GM15510 (cell line): Measurements from ENCODE around the gene AKR1B1.
A peak's percentile ranks its signal among the peaks of the same experiment; 100 is the strongest.

Experiments used
- POLR2A ChIP-seq: IDR thresholded peaks from 3 replicates; pipeline ENCODE4 v1.6.1; 2011; ENCODE audit warnings: borderline replicate concordance; ENCODE audit not compliant: insufficient read length; ENCODE audit errors: extremely low read depth

The AKR1B1 gene

DNA sequence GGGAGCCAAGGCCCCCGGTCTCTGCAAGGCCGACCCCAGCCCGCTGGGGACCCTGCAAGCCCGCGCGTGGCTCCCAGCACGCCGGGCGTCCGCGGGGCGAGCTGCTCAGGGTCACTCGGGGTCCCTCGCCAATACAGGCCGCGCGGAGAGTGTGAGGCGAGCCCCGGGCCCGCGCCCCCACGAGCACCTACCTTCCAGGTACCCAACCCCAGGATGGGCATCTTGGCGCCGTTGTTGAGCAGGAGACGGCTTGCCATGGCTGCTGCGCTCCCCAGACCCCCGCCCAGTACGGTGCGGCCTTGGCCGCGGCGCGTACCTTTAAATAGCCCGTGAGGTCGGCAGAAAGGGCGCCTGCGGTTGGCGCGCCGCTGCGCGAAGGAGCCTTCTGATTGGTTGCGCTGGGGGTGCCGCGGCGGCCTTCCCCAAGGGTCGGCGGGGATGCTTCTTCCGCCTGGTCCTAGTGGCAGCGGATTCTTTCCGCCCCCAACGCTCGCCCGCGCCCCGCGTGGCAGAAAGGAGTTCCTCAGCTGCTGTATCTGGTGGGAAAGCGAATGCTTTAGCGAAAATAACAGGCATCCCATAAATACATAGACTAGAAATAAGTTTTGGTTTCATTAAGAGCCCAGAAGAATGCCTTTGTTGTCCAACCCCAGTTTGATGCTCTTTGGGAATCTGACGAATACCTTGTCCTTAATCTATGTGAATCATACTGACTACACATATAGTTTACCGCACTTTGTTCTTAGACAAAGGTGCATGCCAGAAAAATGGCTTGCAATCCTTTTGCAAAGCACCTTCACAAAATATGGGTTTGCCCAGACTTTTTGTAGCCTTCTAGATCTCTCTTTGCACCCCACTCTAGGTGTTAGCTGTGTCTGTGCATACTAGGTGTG is at the start of gene AKR1B1:
TSS of gene AKR1B1 (minus strand) at position 295 of the 893 bp plus-strand sequence. CDS start at position 257, 38 bp downstream.
- peak; percentile 62 for TF ChIP-seq POLR2A

- no peak for TF ChIP-seq POLR2A
These were observed 47.0 kb upstream of the AKR1B1 start for GRCh38 chr7:134505856-134506255.

DNA sequence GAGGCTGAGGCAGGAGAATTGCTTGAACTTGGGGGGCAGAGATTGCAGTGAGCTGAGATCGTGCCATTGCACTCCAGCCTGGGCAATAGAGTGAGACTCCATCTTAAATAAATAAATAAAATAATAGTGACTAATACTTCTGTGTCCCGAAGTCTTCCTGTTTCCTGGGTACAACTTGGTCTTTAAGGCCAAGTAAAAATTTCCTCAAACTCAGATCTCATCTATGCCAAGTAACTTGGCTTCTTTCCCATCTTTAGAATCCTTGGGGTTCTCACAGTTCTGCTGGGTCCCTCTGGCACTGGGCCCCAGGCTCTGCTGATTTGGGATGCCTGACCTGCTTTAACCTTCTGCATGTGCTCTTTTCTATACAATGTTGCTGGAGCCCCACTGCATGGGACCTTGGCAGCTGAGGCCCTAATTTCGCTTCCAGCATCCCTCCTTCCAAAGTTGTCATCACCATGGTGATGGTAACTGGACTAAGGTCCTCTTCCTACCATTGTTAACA is 45.8 kb upstream of the AKR1B1 start:
- TF ChIP-seq POLR2A: no peak

DNA sequence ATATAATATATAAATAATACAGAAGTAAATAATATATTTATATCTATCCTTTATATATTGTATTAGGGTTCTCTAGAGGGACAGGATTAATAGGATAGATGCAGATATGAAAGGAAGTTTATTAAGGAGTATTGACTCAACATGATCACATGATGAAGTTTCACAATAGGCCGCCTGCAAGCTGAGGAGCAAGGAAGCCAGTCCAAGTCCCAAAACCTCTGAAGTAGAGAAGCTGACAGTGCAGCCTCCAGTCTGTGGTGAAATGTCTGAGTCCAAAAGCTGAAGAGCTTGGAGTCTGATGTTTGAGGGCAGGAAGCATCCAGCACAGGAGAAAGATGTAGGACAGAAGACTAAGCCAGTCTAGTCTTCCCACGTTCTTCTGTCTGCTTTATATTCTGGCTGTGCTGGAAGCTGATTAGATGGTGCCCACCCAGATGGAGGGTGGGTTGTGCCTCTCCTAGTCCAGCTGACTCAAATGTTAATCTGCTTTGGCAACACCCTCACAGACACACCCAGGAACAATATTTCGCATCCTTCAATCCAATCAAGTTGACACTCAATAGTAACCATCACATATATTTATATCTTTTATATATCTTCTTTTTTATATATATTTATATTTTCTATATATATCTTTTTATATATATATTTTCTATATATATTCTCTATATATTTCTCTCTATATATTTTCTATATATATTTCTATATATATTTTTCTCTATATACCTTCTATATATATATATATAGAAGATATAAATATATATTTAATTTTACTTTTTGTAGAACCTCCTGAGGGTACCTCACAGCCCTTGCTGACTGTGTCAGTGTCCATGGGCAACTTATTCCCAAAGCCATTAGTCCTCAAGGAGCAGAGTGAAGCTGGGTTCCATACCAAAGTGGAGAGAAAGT is 43.8 kb upstream of the AKR1B1 start:
- TF ChIP-seq POLR2A: no peak

- TF ChIP-seq POLR2A: no peak
These were observed 42.1 kb upstream of the AKR1B1 start for GRCh38 chr7:134500982-134501381.

DNA sequence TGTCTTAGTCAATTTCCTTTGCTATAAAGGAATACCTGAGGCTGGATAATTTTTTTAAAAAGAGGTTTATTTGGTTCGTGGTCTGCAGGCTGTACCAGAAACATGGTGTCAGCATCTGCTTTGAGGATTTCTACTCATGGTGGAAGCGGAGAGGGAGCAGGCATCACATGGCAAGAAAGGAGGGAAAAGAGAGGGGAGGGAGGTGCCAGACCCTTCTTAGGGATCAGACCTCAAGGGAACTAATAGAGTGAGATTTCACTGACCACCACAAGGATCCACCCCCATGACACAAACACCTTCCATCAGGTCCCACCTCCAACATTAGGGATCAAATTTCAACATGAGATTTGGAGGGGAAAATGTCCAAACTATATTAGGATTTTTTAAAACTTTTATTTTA is 41.5 kb upstream of the AKR1B1 start:
- TF ChIP-seq POLR2A: no peak

GRCh38 chr7:134495546-134495945 is 36.6 kb upstream of the AKR1B1 start:
- TF ChIP-seq POLR2A: no peak

GRCh38 chr7:134493091-134493490 is 34.2 kb upstream of the AKR1B1 start:
- no peak for TF ChIP-seq POLR2A

GRCh38 chr7:134485203-134485602 is 26.3 kb upstream of the AKR1B1 start:
- no peak for TF ChIP-seq POLR2A

- no peak for TF ChIP-seq POLR2A
These were observed 24.4 kb upstream of the AKR1B1 start for GRCh38 chr7:134483296-134483695.

DNA sequence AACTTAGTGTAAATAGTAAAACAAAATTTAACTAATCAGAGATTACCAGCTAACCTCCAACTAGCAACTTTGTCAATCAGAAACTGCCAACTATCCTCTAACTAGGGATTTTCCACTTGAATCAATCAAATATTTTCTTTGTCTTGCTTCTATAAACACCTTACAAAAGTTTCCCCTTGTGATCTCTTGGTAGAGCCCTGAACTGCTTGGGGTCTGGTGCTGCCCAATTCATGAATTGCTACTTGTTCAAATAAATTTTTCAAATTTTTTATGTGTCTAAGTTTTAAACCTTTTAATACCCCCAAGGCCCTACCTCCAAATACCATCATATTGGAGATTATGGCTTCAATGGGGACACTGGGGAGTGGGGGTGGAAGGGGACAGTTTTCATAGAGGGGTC is 24.0 kb upstream of the AKR1B1 start:
- TF ChIP-seq POLR2A: no peak

GRCh38 chr7:134481167-134481566 is 22.3 kb upstream of the AKR1B1 start:
- no peak for TF ChIP-seq POLR2A

GRCh38 chr7:134480730-134481129 is 21.8 kb upstream of the AKR1B1 start:
- no peak for TF ChIP-seq POLR2A

DNA sequence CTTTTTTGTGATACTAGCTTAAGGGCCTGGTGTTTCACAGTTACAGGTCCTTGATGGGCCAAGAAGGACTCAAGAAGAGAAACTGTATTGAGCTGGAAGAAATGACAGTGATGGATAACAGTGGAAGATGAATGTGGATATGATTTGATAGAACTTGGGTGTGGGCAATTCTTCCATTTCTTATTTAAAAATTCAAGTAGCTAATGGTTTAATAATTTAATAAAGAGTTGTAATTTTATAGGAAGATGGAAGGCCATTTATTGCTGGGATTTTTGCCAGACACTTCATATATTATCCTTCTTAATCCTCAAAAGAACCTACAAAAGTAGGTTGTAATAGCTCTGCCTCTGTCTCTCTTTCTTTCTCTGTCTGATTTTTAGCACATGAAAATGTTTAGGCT is 21.3 kb upstream of the AKR1B1 start:
- no peak for TF ChIP-seq POLR2A

DNA sequence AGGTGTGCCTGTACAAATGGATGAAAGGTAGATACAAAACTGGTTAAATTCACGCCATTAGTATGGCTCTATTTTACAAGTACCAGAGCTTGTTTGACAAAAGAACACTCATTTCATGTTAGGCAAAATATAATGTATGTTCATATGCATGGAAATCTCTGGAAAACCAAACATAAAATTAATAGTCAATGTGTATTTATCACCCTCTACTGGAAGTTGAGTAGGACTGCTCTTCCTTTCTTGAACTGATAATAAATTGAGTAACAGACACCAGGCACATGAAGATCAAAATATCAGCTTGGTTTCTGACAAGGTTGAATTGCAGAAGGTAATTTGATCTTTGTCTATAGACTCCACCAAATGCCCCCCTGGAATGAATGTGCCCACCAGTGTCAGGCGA is 19.8 kb upstream of the AKR1B1 start:
- no peak for TF ChIP-seq POLR2A
